ENCODE data around the gene PIGV.

DNA sequence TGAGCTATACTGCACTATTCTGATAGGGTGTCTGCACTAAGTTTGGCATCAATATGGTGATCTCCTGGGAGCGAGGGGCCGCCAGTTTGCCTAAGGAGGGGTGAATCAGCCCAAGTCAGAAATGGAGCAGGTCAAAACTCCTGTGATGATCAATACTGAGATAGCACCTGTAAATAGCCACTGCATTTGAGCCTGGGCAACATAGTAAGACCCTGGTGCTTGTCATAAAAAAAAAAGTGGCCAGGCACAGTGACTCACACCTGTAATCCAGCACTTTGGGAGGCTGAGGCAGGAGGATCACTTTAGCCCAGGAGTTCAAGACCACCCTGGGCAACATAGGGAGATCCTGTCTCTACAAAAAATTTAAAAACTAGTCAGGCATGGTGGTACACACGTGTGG is 27.1 kb downstream of the PIGV start:
- TF ChIP-seq, protein P1, sequence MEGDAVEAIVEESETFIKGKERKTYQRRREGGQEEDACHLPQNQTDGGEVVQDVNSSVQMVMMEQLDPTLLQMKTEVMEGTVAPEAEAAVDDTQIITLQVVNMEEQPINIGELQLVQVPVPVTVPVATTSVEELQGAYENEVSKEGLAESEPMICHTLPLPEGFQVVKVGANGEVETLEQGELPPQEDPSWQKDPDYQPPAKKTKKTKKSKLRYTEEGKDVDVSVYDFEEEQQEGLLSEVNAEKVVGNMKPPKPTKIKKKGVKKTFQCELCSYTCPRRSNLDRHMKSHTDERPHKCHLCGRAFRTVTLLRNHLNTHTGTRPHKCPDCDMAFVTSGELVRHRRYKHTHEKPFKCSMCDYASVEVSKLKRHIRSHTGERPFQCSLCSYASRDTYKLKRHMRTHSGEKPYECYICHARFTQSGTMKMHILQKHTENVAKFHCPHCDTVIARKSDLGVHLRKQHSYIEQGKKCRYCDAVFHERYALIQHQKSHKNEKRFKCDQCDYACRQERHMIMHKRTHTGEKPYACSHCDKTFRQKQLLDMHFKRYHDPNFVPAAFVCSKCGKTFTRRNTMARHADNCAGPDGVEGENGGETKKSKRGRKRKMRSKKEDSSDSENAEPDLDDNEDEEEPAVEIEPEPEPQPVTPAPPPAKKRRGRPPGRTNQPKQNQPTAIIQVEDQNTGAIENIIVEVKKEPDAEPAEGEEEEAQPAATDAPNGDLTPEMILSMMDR (optimal IDR thresholded peaks at IDR 0.05 in 1 of 3, IDR thresholded peaks at IDR 0.05 in 1 of 3, conservative IDR thresholded peaks at IDR 0.05 in 1 of 3; ENCODE audit: extremely low read depth in 1 of 3, insufficient read depth in 2 of 3, low read length in 3 of 3), result no peak
- no peak for TF ChIP-seq EZH2 (IDR thresholded peaks at IDR 0.05; ENCODE audit: low read length)
